Measurements from ENCODE around the gene F12.

DNA sequence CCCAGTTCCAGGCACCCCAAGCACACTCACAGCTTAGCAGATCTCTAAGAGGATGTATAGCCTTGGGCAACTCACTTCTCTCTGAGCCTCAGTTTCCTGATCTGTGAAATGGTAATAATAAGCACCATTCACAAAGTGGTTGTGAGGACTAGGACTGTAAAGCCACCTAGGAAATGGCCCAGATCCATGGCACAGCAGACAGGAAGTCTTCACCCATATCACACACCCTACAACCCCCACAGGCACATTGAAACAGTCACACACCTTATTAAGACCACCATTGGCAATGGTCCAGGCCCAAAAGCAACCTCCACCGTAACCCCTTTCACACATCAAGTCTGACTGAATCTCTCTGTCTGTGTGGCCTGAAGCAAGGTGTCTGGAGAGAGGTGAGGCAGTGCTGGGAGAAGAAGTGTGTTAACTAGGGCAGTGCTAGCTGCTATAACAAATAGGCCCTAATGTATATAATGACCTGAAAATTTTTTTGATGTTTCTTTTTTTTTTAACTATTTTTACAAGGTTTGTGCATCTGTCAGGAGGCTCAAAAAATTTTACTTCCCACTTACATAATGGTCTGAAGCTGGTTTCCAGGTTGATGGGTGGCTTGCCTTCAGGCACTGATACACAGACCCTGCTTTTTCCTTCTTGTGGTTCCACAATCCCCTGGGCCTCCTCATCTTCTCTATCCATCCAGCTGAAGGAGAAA lies 54.0 kb downstream of the F12 start:
- TF ChIP-seq, protein P1, sequence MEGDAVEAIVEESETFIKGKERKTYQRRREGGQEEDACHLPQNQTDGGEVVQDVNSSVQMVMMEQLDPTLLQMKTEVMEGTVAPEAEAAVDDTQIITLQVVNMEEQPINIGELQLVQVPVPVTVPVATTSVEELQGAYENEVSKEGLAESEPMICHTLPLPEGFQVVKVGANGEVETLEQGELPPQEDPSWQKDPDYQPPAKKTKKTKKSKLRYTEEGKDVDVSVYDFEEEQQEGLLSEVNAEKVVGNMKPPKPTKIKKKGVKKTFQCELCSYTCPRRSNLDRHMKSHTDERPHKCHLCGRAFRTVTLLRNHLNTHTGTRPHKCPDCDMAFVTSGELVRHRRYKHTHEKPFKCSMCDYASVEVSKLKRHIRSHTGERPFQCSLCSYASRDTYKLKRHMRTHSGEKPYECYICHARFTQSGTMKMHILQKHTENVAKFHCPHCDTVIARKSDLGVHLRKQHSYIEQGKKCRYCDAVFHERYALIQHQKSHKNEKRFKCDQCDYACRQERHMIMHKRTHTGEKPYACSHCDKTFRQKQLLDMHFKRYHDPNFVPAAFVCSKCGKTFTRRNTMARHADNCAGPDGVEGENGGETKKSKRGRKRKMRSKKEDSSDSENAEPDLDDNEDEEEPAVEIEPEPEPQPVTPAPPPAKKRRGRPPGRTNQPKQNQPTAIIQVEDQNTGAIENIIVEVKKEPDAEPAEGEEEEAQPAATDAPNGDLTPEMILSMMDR (IDR thresholded peaks at IDR 0.05 in 2 of 3, conservative IDR thresholded peaks at IDR 0.05 in 1 of 3; ENCODE audit: borderline replicate concordance in 1 of 3, insufficient read depth in 1 of 3, low read depth in 2 of 3, low read length in 2 of 3): no peak
- TF ChIP-seq, protein P2, sequence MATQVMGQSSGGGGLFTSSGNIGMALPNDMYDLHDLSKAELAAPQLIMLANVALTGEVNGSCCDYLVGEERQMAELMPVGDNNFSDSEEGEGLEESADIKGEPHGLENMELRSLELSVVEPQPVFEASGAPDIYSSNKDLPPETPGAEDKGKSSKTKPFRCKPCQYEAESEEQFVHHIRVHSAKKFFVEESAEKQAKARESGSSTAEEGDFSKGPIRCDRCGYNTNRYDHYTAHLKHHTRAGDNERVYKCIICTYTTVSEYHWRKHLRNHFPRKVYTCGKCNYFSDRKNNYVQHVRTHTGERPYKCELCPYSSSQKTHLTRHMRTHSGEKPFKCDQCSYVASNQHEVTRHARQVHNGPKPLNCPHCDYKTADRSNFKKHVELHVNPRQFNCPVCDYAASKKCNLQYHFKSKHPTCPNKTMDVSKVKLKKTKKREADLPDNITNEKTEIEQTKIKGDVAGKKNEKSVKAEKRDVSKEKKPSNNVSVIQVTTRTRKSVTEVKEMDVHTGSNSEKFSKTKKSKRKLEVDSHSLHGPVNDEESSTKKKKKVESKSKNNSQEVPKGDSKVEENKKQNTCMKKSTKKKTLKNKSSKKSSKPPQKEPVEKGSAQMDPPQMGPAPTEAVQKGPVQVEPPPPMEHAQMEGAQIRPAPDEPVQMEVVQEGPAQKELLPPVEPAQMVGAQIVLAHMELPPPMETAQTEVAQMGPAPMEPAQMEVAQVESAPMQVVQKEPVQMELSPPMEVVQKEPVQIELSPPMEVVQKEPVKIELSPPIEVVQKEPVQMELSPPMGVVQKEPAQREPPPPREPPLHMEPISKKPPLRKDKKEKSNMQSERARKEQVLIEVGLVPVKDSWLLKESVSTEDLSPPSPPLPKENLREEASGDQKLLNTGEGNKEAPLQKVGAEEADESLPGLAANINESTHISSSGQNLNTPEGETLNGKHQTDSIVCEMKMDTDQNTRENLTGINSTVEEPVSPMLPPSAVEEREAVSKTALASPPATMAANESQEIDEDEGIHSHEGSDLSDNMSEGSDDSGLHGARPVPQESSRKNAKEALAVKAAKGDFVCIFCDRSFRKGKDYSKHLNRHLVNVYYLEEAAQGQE (IDR thresholded peaks at IDR 0.05; ENCODE audit: low read depth): no peak
- TF ChIP-seq ZFX (IDR thresholded peaks at IDR 0.05) (no peak), EZH2phosphoT487 (IDR thresholded peaks at IDR 0.05; ENCODE audit: borderline replicate concordance) (no peak), CEBPB (IDR thresholded peaks at IDR 0.05; ENCODE audit: low read depth) (no peak), POLR2A (IDR thresholded peaks at IDR 0.05; ENCODE audit: borderline replicate concordance, extremely low read depth, insufficient read depth, insufficient read length) (no peak), SRF (IDR thresholded peaks at IDR 0.05; ENCODE audit: low read depth) (no peak)
